Measurements from ENCODE around the gene OTOP1. TPM values are rescaled to one million over a fixed set of nuclear protein-coding genes. Genes with fewer than 3 reads are reported as not detected.
A peak's percentile ranks its signal among the peaks of the same experiment; 100 is the strongest.
"Not testable (repeated sequence)": the region's sequence is repeated elsewhere in the genome, so short reads cannot be mapped to it uniquely, and the experiment has no call there.

OTOP1 gene
- total RNA-seq, 1 donor from 2014 or later, result not detected

- TF ChIP-seq CTCF (IDR thresholded peaks at IDR 0.05; ENCODE audit: insufficient read depth, low read length, severe bottlenecking), result no peak
- Histone ChIP-seq H3K27me3 (ENCODE audit: control insufficient read depth, insufficient read depth, low read length) (no peaks in the 10 kb centered on the region), H3K4me3 (ENCODE audit: low read depth, low read length) (no peak overlapping the region), H3K36me3 (ENCODE audit: control insufficient read depth, insufficient read depth, low read length) (peaks cover 4% of the 10 kb centered on the region)
- DNase-seq (ENCODE audit: low read depth) (no peak), FAIRE-seq (no peak)
These were observed 42.6 kb upstream of the OTOP1 start for GRCh38 chr4:4269331-4269731.

GRCh38 chr4:4268776-4269175 is 42.0 kb upstream of the OTOP1 start:
- DNase-seq (ENCODE audit: low read depth), result no peak
- Histone ChIP-seq H3K27me3 (ENCODE audit: control insufficient read depth, insufficient read depth, low read length) (no peaks in the 10 kb centered on the region), H3K4me3 (ENCODE audit: low read depth, low read length) (no peak overlapping the region), H3K36me3 (ENCODE audit: control insufficient read depth, insufficient read depth, low read length) (peaks cover 1% of the 10 kb centered on the region)
- no peak for FAIRE-seq
- no peak for TF ChIP-seq CTCF (IDR thresholded peaks at IDR 0.05; ENCODE audit: insufficient read depth, low read length, severe bottlenecking)

GRCh38 chr4:4267981-4268380 is 41.3 kb upstream of the OTOP1 start:
- no peak for FAIRE-seq
- TF ChIP-seq CTCF (IDR thresholded peaks at IDR 0.05; ENCODE audit: insufficient read depth, low read length, severe bottlenecking), result no peak
- Histone ChIP-seq H3K36me3 (ENCODE audit: control insufficient read depth, insufficient read depth, low read length) (peaks cover 1% of the 10 kb centered on the region), H3K4me3 (ENCODE audit: low read depth, low read length) (no peak overlapping the region), H3K27me3 (ENCODE audit: control insufficient read depth, insufficient read depth, low read length) (no peaks in the 10 kb centered on the region)
- DNase-seq (ENCODE audit: low read depth), result no peak

GRCh38 chr4:4260185-4260751 is 33.5 kb upstream of the OTOP1 start:
- FAIRE-seq (no peak), DNase-seq (ENCODE audit: low read depth) (peak; percentile 72)
- no peaks in the 10 kb centered on the region for H3K27me3 ChIP-seq (ENCODE audit: control insufficient read depth, insufficient read depth, low read length)
- no peaks in the 10 kb centered on the region for H3K36me3 ChIP-seq (ENCODE audit: control insufficient read depth, insufficient read depth, low read length)
- H3K4me3 ChIP-seq (ENCODE audit: low read depth, low read length), result no peak overlapping the region
- TF ChIP-seq CTCF (IDR thresholded peaks at IDR 0.05; ENCODE audit: insufficient read depth, low read length, severe bottlenecking), result peak; percentile 19

- no peak for DNase-seq (ENCODE audit: low read depth)
- no peak for TF ChIP-seq CTCF (IDR thresholded peaks at IDR 0.05; ENCODE audit: insufficient read depth, low read length, severe bottlenecking)
These were observed 32.9 kb upstream of the OTOP1 start for GRCh38 chr4:4259484-4260100.

GRCh38 chr4:4257705-4258104 is 31.0 kb upstream of the OTOP1 start:
- not testable (repeated sequence) for FAIRE-seq; DNase-seq (ENCODE audit: low read depth); H3K27me3 ChIP-seq (ENCODE audit: control insufficient read depth, insufficient read depth, low read length); H3K4me3 ChIP-seq (ENCODE audit: low read depth, low read length); H3K36me3 ChIP-seq (ENCODE audit: control insufficient read depth, insufficient read depth, low read length)

More at GRCh38 chr4:4259484-4260100, 32.9 kb upstream of the OTOP1 start:
- Histone ChIP-seq H3K4me3 (ENCODE audit: low read depth, low read length) (no peak overlapping the region), H3K36me3 (ENCODE audit: control insufficient read depth, insufficient read depth, low read length) (no peaks in the 10 kb centered on the region), H3K27me3 (ENCODE audit: control insufficient read depth, insufficient read depth, low read length) (no peaks in the 10 kb centered on the region)
- FAIRE-seq, result no peak

All from bronchial epithelial cell (primary cell).